SH-SY5Y (cell line): Measurements from ENCODE around the gene BEX5.
"Not testable (repeated sequence)": the region's sequence is repeated elsewhere in the genome, so short reads cannot be mapped to it uniquely, and the experiment has no call there.

ENCODE experiments used
- GATA2 ChIP-seq: IDR thresholded peaks from 2 replicates; pipeline ENCODE4 v1.6.1; 2011; ENCODE audit warnings: mild to moderate bottlenecking, low read depth, low read length
- GATA3 ChIP-seq: IDR thresholded peaks from 2 replicates; pipeline ENCODE4 v1.6.1; 2011; ENCODE audit warnings: low read depth, mild to moderate bottlenecking, low read length, moderate library complexity

Gene BEX5

DNA sequence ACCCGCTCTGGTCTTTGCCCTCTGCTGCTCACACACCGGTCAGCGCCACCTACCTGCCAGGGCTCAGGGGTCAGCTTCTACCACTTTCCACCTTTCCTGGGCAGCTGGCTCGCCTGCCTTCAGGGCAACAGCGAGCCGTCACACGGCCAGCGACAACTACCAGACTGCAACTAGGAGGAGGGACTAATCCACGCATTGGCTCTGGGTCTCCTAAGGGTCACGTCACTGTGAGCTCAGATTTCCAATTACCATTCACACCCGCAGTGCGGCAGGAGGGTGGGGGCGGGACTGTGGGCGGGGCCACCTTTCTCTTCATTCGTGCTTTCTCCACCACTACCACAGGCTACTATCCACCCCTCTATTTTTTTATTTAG, at the start of gene BEX5:
TSS of gene BEX5 (minus strand) at position 172 of the 374 bp plus-strand sequence. CDS start 1,712 bp downstream, outside the sequence.
- TF ChIP-seq GATA3: no peak
- no peak for TF ChIP-seq GATA2

DNA sequence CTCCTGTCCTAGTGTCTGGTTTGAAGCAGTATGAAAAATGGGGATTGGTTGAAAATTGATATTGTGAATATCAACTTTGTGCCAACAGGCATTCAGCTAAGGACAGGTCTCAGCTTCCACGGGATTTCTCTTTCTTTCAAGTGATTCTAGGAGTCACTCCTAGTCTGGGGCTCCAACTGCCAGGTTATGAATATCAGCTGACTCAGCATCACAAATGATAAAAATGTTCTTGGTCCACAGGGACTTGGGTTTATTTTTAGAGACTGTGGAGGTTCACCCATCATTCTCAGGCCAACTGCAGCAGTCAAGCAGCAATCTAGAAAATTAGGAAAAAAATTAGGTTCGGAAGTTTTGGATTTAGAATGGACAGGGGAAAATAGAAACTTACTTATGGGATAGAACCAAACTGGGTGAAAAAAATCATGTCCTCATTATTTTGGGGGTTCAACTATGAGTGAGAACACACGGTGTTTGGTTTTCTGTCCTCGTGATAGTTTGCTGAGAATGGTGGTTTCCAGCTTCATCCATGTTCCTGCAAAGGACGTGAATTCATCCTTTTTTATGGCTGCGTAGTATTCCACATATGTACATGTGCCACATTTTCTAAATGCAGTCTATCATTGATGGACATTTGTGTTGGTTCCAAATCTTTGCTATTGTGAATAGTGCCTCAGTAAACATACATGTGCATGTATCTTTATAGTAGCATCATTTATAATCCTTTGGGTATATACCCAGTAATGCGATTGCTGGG, 30.4 kb upstream of the BEX5 start:
- no peak for TF ChIP-seq GATA2
- no peak for TF ChIP-seq GATA3

DNA sequence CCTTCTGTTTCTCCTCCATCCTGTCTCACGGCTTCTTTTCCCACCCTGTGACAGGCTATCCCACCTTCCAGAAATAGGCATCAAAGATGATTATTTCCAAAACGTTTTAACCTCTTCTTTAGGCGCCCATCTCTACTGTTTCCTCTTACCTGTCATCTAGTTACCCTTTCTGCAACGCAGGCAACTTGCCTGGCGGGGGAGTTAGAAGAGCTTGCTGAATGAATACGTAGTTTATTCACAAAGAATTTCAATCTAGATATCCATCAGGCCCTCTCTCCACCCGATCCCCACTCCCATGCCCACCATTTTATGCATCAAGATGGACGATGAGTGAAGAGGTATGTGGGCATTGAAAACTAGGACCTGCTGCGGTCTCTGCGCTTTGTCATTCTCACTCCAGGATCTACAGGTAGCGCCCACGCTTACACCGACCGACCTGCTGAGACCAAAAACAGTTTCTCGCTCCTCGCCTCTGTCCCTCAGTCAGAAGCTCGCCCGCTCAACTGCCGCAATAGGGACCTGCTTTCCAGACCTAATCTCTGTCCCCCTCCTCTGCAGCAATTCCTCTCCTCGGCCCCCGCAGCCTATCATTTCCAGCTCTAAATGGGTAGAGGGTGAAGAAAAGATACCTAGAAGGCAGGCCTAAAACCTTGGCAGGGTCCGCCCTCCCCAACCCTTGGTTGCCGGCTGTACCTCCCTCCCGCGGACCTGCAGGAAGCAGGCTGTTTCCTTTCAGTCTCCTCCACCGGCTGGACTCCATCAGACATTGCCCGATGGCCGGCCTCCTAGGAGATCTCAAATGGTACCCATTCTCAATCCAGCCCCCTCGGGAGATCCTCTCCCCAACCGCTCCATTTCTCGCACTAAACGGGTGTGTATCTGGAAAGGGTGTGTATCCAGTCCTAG, 624 bp downstream of the BEX5 start:
- TF ChIP-seq GATA3 (no peak), GATA2 (no peak)

DNA sequence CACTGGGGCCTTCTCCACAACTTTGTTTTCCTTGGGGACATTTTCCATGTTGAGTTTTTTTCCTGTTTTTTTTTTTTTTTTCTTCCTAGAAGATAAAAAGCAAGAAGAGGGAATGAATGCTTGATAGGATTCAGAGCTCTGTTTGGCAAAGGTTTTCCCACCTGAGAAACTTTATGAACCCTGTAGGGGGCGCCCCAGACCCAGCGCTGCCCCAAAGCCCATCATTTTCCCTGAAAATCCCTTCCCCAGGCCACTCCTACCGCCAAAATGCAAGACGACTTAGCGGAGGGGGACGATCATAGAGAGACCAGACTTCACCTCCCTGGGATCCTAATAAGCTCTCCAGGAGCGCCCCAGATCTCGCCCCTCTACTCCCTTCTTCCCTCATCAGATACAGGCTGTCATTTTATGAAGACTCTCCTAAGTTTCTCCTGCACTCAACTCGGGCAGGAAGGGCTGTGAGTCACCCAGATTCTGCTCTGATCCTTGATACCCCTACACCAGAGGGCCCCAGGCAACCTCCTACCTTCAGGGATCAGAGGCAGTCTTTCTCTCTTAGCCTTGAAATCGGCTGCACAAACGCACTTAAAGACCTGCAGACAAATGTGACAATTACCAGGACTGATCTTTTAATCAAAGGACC, 1.4 kb downstream of the BEX5 start:
- TF ChIP-seq GATA3: no peak
- no peak for TF ChIP-seq GATA2

DNA sequence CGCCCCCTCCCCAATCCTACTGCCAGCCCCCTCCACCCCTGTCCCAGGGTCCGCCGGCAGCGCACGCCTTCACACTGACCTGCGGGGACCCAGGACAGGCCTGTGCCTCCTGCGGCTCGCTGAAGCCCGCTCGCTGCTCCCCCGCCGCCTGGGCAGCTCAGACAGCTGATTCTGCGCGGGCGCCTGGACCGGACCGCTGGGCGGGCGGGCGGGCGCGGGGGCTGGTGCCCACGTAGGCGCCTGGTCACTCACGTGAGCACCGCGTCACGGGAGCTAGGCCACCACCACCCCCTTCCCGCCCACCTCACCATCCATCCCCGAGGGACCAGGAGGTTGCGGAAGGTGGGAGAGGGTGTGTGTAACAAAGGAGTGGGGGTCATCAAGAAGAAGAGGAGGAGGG, 13.5 kb downstream of the BEX5 start, which contains the start of gene TCEAL6:
TSS of gene TCEAL6 (minus strand) at position 208 of the 400 bp plus-strand sequence.
- not testable (repeated sequence) for TF ChIP-seq GATA3, GATA2

DNA sequence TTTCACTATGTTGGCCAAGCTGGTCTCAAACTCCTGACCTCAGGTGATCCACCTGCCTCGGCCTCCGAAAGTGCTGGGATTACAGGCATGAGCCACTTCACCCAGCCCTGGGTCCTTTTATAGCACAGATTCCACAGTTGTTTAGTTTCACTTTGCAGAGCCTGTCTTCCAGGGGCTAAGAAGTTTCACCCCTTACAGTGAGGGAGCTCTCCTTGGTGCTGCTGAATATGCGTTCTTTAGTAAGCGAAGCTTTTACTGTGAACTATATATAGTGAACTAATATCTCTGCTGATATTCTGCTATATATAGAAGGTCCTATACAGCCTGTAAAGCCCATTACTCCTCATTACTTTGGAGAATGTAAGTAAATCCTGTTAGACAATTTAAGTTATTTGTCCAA, 17.7 kb downstream of the BEX5 start:
- no peak for TF ChIP-seq GATA2
- TF ChIP-seq GATA3: no peak

DNA sequence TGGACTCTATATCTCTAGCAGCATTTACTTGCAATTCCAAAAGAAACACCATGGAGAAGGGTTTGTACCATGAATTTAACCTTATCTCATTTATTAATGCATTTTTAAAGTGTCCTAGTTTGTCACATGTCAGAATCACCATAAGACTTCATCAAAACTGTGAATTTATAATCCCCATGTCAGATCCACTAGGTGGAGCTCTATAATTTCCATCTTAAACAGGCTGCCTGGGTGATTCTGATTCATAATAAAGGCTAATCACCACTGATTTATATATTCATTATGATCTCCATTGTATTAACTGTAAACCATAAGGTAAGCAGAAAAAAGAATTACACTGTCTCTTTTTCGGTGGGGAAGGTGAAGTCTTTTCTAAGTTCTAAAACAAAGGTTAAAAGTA, 26.3 kb downstream of the BEX5 start:
- no peak for TF ChIP-seq GATA3
- no peak for TF ChIP-seq GATA2

DNA sequence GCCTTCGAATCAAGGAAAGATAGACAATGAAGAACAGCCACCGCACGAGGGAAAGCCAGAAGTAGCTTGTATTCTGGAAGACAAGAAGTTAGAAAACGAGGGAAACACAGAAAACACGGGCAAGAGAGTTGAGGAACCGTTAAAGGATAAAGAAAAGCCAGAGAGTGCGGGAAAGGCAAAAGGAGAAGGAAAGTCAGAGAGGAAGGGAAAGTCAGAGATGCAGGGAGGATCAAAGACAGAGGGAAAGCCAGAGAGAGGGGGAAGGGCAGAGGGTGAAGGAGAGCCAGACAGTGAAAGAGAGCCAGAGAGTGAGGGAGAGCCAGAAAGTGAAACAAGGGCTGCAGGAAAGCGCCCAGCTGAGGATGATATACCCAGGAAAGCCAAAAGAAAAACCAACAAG, 28.9 kb downstream of the BEX5 start:
- TF ChIP-seq GATA3 (no peak), GATA2 (no peak)

DNA sequence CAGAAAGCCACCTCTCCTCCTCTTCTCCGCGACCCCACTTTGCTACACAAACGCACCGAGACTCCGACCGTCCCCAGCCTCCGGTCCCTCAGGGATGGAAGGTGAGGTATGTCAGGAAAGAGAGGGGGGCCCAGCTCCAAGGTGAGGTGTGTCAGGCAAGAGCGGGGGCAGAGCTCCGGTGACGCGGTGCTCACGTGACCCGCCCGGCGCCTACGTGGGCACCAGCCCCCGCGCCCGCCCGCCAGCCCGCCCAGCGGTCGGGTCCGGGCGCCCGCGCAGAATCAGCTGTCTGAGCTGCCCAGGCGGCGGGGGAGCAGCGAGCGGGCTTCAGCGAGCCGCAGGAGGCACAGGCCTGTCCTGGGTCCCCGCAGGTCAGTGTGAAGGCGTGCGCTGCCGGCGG, 30.3 kb downstream of the BEX5 start, which contains the start of gene TCEAL2:
TSS of gene TCEAL2 (plus strand) at position 244 of the 400 bp plus-strand sequence. CDS start 1,152 bp downstream, outside the sequence.
- not testable (repeated sequence) for TF ChIP-seq GATA3, GATA2

DNA sequence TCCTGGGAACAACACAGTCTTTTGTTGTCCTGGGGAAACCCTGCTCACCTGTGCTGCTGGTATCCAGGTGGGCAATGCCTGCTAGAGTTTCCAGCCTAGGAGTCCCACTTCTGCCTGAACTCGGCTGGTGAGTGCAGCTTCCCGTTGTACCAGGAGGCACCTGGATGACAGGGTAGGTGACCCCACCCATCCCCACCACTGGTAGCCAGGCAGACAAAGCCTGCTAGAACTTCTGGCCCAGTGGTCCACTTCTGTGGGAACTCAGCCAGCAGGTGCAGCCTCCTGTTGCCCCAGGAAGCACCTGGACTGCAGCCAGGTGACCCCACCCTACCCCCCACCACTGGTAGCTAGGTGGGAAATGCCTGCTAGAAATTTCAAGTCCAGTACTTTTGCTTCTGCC, 40.0 kb downstream of the BEX5 start:
- TF ChIP-seq GATA3: no peak
- TF ChIP-seq GATA2: no peak

DNA sequence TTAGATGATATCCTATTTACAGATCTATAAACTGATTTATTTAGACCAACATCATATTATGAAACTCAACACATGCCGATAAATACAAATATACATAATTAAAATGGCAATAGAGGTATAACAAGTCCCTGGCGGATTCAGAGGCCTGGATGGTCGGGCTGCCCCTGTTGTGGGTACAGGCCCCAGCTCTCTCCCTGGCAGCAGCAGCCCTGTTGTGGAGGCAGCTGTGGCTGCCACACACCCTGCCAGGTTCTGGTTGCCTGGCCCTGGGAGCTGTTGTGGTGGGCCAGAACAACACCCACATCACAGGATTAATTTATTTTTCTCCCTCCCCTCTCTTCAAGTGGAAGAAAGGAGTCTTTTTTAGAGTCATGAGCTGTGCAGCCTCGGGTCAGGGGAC, 42.4 kb downstream of the BEX5 start:
- TF ChIP-seq GATA2: no peak
- no peak for TF ChIP-seq GATA3
